HepG2 (cell line): ENCODE measurements around the gene PRKCE. TPM values are rescaled to one million over a fixed set of nuclear protein-coding genes. Genes with fewer than 3 reads are reported as not detected.

Source experiments
- CHCHD3 ChIP-seq: sonication (generic); formaldehyde crosslinking; IDR thresholded peaks from 2 replicates; pipeline ENCODE4 v1.8.0; 2022; ENCODE audit warnings: mild to moderate bottlenecking, missing genetic modification reagents, moderate library complexity
- HES4 ChIP-seq: sonication (generic); formaldehyde crosslinking; IDR thresholded peaks from 2 replicates; pipeline ENCODE4 v1.9.0; 2021; ENCODE audit warnings: mild to moderate bottlenecking, missing genetic modification reagents, borderline replicate concordance
- IKZF1 ChIP-seq: fragments of 450-650 bp; IDR thresholded peaks from 2 replicates; pipeline ENCODE4 v1.7.1; 2016
- NFE2 ChIP-seq: sonication (generic); formaldehyde crosslinking; IDR thresholded peaks from 2 replicates; pipeline ENCODE4 v1.4.0; 2020; ENCODE audit warnings: missing genetic modification reagents
- POLR2G ChIP-seq: fragments of 200-400 bp; formaldehyde crosslinking; IDR thresholded peaks from 2 replicates; pipeline ENCODE4 v1.6.1; 2018; ENCODE audit warnings: mild to moderate bottlenecking, low read depth, low read length, moderate library complexity
- SIN3B ChIP-seq: fragments of 150-350 bp; IDR thresholded peaks from 2 replicates; pipeline ENCODE4 v1.6.1; 2014; ENCODE audit warnings: low read length
- ZNF430 ChIP-seq: sonication (generic); formaldehyde crosslinking; IDR thresholded peaks from 2 replicates; pipeline ENCODE4 v1.9.0; 2021; ENCODE audit warnings: mild to moderate bottlenecking, missing genetic modification reagents
- ZNF446 ChIP-seq: sonication (generic); formaldehyde crosslinking; IDR thresholded peaks from 2 replicates; pipeline ENCODE4 v1.5.0; 2020; ENCODE audit warnings: mild to moderate bottlenecking, missing genetic modification reagents
- ZNF607 ChIP-seq: sonication (generic); formaldehyde crosslinking; IDR thresholded peaks from 2 replicates; pipeline ENCODE4 v1.5.1; 2020; ENCODE audit warnings: missing genetic modification reagents, mild to moderate bottlenecking, borderline replicate concordance
- ZSCAN20 ChIP-seq: sonication (generic); formaldehyde crosslinking; IDR thresholded peaks from 2 replicates; pipeline ENCODE4 v1.4.0; 2020; ENCODE audit warnings: missing genetic modification reagents, mild to moderate bottlenecking, borderline replicate concordance
- ZSCAN22 ChIP-seq: sonication (generic); formaldehyde crosslinking; IDR thresholded peaks from 2 replicates; pipeline ENCODE4 v1.4.0; 2020; ENCODE audit warnings: mild to moderate bottlenecking, missing genetic modification reagents
- polyA plus RNA-seq, 8 experiments: library from polyadenylated mRNA; depleted of rRNA in 3 of 8; stranded (reverse) in 7 of 8; unstranded in 1 of 8; fragments of >200 nt; fragmentation: Illumina TruSeq in 4 of 8; extraction: Trizol in 4 of 8; gene quantifications; 2 replicates each; pipeline versions ENCODE4 v1.2.1 to v1.2.3, GENCODE V29; 2011 to 2016; ENCODE audit warnings: low read depth in 4 of 8, missing spikeins in 1 of 8, mixed read lengths in 1 of 8; ENCODE audit not compliant: insufficient read depth in 1 of 8
- total RNA-seq, 5 experiments: library from RNA; depleted of rRNA; stranded (reverse); fragments of >200 nt; fragmentation: Illumina TruSeq; extraction: Trizol; gene quantifications; 2 replicates each; pipeline ENCODE4 v1.2.3, GENCODE V29; 2016; ENCODE audit warnings: low read depth in 1 of 5
- TF ChIP-seq, protein P1 (sequence below): sonication (generic); formaldehyde crosslinking; IDR thresholded peaks from 2 replicates; pipeline ENCODE4 v1.5.1; 2020; ENCODE audit warnings: mild to moderate bottlenecking, missing genetic modification reagents, moderate library complexity
- TF ChIP-seq, protein P2 (sequence below): sonication (generic); formaldehyde crosslinking; conservative IDR thresholded peaks from 2 replicates; pipeline ENCODE4 v1.4.0; 2020; ENCODE audit warnings: missing genetic modification reagents
- TF ChIP-seq, protein P3 (sequence below): sonication (generic); formaldehyde crosslinking; IDR thresholded peaks from 2 replicates; pipeline ENCODE4 v1.8.1; 2023; ENCODE audit warnings: missing genetic modification reagents, mild to moderate bottlenecking, borderline replicate concordance
- TF ChIP-seq, protein P4 (sequence below): sonication (generic); formaldehyde crosslinking; conservative IDR thresholded peaks from 2 replicates; pipeline ENCODE4 v1.8.0; 2022; ENCODE audit warnings: mild to moderate bottlenecking, moderate library complexity, missing genetic modification reagents
- TF ChIP-seq, protein P5 (sequence below): sonication (generic); formaldehyde crosslinking; IDR thresholded peaks from 2 replicates; pipeline ENCODE4 v1.9.0; 2022; ENCODE audit warnings: low read depth, missing genetic modification reagents
- TF ChIP-seq, protein P6 (sequence below): sonication (generic); formaldehyde crosslinking; IDR thresholded peaks from 2 replicates; pipeline ENCODE4 v1.4.0; 2020; ENCODE audit warnings: mild to moderate bottlenecking, missing genetic modification reagents

Gene PRKCE
- total and polyA plus RNA-seq, 2 of the 13 experiments (the other 11 are each of a cell fraction or from before 2014, with no cell fraction given): 1.0 to 3.9 TPM

DNA sequence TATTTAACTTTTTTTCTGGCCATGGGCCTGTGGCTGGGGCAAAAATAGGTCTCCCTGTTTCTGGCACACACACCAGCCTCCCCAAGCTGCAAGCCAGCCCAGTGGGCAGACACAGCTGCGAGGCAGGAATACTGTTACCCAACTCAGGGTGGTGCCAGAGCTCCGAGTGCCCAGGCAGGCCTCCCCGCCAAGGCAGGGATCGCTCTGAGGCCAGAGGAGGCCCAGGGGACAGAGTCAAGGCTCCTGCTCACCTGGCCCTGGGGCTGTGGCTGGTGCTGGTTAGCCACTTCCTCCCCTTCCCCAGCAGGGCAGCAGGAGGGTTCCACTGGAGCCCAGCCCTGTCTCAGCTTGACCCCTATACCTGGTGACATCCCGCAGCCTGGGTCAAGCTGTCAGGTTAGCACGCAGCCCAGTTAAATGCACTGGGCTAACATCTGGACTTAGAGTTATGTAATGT, 578.7 kb downstream of the PRKCE start (continued):
- TF ChIP-seq, protein P1, sequence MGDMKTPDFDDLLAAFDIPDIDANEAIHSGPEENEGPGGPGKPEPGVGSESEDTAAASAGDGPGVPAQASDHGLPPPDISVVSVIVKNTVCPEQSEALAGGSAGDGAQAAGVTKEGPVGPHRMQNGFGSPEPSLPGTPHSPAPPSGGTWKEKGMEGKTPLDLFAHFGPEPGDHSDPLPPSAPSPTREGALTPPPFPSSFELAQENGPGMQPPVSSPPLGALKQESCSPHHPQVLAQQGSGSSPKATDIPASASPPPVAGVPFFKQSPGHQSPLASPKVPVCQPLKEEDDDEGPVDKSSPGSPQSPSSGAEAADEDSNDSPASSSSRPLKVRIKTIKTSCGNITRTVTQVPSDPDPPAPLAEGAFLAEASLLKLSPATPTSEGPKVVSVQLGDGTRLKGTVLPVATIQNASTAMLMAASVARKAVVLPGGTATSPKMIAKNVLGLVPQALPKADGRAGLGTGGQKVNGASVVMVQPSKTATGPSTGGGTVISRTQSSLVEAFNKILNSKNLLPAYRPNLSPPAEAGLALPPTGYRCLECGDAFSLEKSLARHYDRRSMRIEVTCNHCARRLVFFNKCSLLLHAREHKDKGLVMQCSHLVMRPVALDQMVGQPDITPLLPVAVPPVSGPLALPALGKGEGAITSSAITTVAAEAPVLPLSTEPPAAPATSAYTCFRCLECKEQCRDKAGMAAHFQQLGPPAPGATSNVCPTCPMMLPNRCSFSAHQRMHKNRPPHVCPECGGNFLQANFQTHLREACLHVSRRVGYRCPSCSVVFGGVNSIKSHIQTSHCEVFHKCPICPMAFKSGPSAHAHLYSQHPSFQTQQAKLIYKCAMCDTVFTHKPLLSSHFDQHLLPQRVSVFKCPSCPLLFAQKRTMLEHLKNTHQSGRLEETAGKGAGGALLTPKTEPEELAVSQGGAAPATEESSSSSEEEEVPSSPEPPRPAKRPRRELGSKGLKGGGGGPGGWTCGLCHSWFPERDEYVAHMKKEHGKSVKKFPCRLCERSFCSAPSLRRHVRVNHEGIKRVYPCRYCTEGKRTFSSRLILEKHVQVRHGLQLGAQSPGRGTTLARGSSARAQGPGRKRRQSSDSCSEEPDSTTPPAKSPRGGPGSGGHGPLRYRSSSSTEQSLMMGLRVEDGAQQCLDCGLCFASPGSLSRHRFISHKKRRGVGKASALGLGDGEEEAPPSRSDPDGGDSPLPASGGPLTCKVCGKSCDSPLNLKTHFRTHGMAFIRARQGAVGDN: peak; percentile 75
- TF ChIP-seq ZNF446 (no peak), HES4 (no peak), CHCHD3 (CRISPR knock-in tag) (0 out of 2 replicates have a peak, but pooled peaks have one; percentile 35), POLR2G (0 out of 2 replicates have a peak, but pooled peaks have one; percentile 17), NFE2 (CRISPR knock-in tag) (no peak), ZSCAN22 (CRISPR knock-in tag) (no peak), ZNF607 (CRISPR knock-in tag) (no peak), IKZF1 (no peak), SIN3B (no peak), ZSCAN20 (CRISPR knock-in tag) (no peak), ZNF430 (CRISPR knock-in tag) (0 out of 2 replicates have a peak, but pooled peaks have one; percentile 40)
- TF ChIP-seq, protein P2, sequence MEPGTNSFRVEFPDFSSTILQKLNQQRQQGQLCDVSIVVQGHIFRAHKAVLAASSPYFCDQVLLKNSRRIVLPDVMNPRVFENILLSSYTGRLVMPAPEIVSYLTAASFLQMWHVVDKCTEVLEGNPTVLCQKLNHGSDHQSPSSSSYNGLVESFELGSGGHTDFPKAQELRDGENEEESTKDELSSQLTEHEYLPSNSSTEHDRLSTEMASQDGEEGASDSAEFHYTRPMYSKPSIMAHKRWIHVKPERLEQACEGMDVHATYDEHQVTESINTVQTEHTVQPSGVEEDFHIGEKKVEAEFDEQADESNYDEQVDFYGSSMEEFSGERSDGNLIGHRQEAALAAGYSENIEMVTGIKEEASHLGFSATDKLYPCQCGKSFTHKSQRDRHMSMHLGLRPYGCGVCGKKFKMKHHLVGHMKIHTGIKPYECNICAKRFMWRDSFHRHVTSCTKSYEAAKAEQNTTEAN (CRISPR knock-in tag): no peak
- TF ChIP-seq, protein P3, sequence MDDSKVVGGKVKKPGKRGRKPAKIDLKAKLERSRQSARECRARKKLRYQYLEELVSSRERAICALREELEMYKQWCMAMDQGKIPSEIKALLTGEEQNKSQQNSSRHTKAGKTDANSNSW: no peak
- TF ChIP-seq, protein P4, sequence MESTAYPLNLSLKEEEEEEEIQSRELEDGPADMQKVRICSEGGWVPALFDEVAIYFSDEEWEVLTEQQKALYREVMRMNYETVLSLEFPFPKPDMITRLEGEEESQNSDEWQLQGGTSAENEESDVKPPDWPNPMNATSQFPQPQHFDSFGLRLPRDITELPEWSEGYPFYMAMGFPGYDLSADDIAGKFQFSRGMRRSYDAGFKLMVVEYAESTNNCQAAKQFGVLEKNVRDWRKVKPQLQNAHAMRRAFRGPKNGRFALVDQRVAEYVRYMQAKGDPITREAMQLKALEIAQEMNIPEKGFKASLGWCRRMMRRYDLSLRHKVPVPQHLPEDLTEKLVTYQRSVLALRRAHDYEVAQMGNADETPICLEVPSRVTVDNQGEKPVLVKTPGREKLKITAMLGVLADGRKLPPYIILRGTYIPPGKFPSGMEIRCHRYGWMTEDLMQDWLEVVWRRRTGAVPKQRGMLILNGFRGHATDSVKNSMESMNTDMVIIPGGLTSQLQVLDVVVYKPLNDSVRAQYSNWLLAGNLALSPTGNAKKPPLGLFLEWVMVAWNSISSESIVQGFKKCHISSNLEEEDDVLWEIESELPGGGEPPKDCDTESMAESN (CRISPR knock-in tag): peak; percentile 74
- TF ChIP-seq, protein P5, sequence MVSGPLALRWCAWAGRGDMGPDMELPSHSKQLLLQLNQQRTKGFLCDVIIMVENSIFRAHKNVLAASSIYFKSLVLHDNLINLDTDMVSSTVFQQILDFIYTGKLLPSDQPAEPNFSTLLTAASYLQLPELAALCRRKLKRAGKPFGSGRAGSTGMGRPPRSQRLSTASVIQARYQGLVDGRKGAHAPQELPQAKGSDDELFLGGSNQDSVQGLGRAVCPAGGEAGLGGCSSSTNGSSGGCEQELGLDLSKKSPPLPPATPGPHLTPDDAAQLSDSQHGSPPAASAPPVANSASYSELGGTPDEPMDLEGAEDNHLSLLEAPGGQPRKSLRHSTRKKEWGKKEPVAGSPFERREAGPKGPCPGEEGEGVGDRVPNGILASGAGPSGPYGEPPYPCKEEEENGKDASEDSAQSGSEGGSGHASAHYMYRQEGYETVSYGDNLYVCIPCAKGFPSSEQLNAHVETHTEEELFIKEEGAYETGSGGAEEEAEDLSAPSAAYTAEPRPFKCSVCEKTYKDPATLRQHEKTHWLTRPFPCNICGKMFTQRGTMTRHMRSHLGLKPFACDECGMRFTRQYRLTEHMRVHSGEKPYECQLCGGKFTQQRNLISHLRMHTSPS (CRISPR knock-in tag): peak; percentile 64; the same call in 1 of the 2 replicates
- TF ChIP-seq, protein P6, sequence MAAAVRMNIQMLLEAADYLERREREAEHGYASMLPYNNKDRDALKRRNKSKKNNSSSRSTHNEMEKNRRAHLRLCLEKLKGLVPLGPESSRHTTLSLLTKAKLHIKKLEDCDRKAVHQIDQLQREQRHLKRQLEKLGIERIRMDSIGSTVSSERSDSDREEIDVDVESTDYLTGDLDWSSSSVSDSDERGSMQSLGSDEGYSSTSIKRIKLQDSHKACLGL (CRISPR knock-in tag): 0 out of 2 replicates have a peak, but pooled peaks have one; percentile 41
